Ovary (tissue), 9 donors: ENCODE results near the gene TRIP13. TPM values are rescaled to one million over a fixed set of nuclear protein-coding genes. Genes with fewer than 3 reads are reported as not detected.

Experiments
- DNase-seq, 5 donors: peaks; one replicate each; pipeline ENCODE4 v3.0.0-alpha.2; 2019 to 2020
- H3K27ac ChIP-seq, 2 donors: fragments of 200-600 bp; one replicate each; pipeline versions ENCODE4 v1.5.1 to v1.8.0; 2019 to 2022
- H3K27me3 ChIP-seq: fragments of 200-600 bp; one replicate; pipeline ENCODE4 v1.8.0; 2022
- H3K36me3 ChIP-seq: fragments of 200-600 bp; sonication (generic); one replicate; pipeline ENCODE4 v1.5.1; 2019
- H3K4me1 ChIP-seq: one replicate; pipeline ENCODE4 v1.8.1; 2013; ENCODE audit warnings: mild to moderate bottlenecking, moderate library complexity; ENCODE audit not compliant: insufficient read depth
- H3K4me3 ChIP-seq: fragments of 200-600 bp; sonication (generic); one replicate; pipeline ENCODE4 v1.5.1; 2017
- H3K9me3 ChIP-seq, 2 donors: fragments of 200-600 bp in 1 of 2; sonication (generic) in 1 of 2; one replicate each; pipeline versions ENCODE4 v1.5.1 to v1.8.1; 2013 to 2019; ENCODE audit warnings: mild to moderate bottlenecking in 1 of 2, moderate library complexity in 1 of 2
- EP300 ChIP-seq: sonication (generic); formaldehyde crosslinking; IDR thresholded peaks from one replicate; pipeline ENCODE4 v1.6.1; 2017; ENCODE audit warnings: antibody characterized with exemption
- POLR2A ChIP-seq: fragments of 450-650 bp; IDR thresholded peaks from one replicate; pipeline ENCODE4 v1.6.1; 2017; ENCODE audit warnings: antibody characterized with exemption, mild to moderate bottlenecking, moderate library complexity
- WGBS, 3 donors: extraction: QIAGEN DNeasy Blood & Tissue Kit in 1 of 3; methylation state at CpG; one replicate each; pipeline versions ENCODE4 v1.1.5 to v1.1.7; 2013 to 2017; 5-methylcytosine and 5-hydroxymethylcytosine counted together
- intact Hi-C, 4 donors: fragments of 100-400 bp; cut with DNase I; formaldehyde crosslinking; loops; one replicate each; pipeline versions ENCODE4 v1.11.0 to v1.15.1; 2022 to 2023
- polyA plus RNA-seq, 2 donors: library from polyadenylated mRNA; stranded (reverse); fragments of 200-250 nt in 1 of 2; fragments of 350-450 nt in 1 of 2; fragmentation: Illumina TruSeq in 1 of 2; extraction: RNeasy Lipid Tissue Mini Kit (QIAGEN cat#74804) in 1 of 2; gene quantifications; one replicate each; pipeline ENCODE4 v1.2.3, GENCODE V29; 2013 to 2014
- total RNA-seq, 7 donors: library from RNA; depleted of rRNA in 2 of 7; stranded (reverse); fragments of >200 nt in 2 of 7; fragmentation: NEBNext Ultra II Directional in 3 of 7; extraction: Animal tissue kit (Norgen Biotek cat#: 25700) in 3 of 7; gene quantifications; one replicate each; pipeline versions ENCODE4 v1.1.0 to v1.2.4, GENCODE V29; 2016 to 2023
- TF ChIP-seq, protein P1 (sequence below), 3 donors: fragments of 450-650 bp in 2 of 3; fragments of 200-600 bp in 1 of 3; IDR thresholded peaks; one replicate each; pipeline versions ENCODE4 v1.5.1 to v1.8.0; 2016 to 2022; ENCODE audit warnings: antibody characterized with exemption in 3 of 3, mild to moderate bottlenecking in 1 of 3
- donor health status: DM: no; HTN: no; CAD: no; lungs with moderate emphysema.
- donor health status: DM: no; HTN: no; CAD: no.
- donor health status: Bipolar disorder and iron deficiency.
- donor health status: DM: yes; HTN: yes; CAD: no.
- donor health status: DM: no; HTN: no; CAD: no.
- donor health status: DM: yes; HTN: yes; CAD: no.

TRIP13 gene
- total and polyA plus RNA-seq, 9 donors = 1.3 to 3.9 (median 2.0) TPM

DNA sequence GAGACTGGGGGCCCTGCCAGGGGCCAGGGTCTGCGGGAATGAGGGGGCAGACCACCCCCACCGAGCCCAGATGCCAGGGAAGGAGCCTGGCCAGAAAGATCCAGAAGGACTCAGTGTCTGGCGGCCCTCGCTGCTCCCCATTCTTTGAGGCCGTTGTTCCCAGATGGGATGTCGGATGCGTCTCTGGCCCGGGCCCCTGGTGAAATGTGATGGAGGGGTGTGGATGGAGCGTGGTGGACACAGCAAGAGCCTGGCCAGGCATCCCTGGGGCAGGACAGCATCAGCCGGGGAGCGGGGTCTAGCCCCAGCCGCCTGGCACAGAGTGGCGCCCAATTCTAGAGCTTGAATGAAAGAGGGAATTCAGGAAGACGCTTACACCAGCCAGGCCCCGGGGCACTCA is 69.7 kb downstream of the TRIP13 start:
- no peaks in the 10 kb centered on the region for H3K9me3 ChIP-seq
- no peaks in the 10 kb centered on the region for H3K27me3 ChIP-seq
- no peak overlapping the region for H3K4me3 ChIP-seq
- peaks cover 16% of the 10 kb centered on the region for H3K4me1 ChIP-seq
- WGBS, 3 donors = 93 to 96% (median 93%) methylated on average over 15 of the region's 15 CpGs
- intact Hi-C loops = no loop called here
- DNase-seq = no peak
- H3K27ac ChIP-seq = no peak overlapping the region
- H3K36me3 ChIP-seq = no peaks in the 10 kb centered on the region
- TF ChIP-seq POLR2A = no peak
- TF ChIP-seq EP300 = no peak
- TF ChIP-seq, protein P1, sequence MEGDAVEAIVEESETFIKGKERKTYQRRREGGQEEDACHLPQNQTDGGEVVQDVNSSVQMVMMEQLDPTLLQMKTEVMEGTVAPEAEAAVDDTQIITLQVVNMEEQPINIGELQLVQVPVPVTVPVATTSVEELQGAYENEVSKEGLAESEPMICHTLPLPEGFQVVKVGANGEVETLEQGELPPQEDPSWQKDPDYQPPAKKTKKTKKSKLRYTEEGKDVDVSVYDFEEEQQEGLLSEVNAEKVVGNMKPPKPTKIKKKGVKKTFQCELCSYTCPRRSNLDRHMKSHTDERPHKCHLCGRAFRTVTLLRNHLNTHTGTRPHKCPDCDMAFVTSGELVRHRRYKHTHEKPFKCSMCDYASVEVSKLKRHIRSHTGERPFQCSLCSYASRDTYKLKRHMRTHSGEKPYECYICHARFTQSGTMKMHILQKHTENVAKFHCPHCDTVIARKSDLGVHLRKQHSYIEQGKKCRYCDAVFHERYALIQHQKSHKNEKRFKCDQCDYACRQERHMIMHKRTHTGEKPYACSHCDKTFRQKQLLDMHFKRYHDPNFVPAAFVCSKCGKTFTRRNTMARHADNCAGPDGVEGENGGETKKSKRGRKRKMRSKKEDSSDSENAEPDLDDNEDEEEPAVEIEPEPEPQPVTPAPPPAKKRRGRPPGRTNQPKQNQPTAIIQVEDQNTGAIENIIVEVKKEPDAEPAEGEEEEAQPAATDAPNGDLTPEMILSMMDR (IDR thresholded peaks at IDR 0.05) = no peak

DNA sequence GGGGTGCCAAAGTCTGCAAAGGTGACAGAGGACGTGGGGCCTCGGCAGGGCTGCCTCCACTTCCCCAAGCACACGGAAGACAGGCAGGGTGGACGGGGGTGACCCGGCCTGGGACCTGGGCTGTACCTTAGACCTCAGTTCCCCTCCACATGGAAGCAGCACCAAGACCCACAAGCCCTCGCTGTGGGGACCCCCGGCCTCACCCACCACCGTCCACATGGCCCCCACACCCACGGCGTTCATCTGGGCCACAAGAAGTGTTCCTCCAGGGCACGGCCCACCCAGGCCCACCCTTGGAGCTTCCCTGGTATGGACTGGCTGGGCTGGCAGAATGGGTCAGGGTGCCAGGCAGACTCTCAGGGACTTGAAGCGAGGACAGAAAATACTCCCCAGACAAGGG is 70.1 kb downstream of the TRIP13 start:
- Histone ChIP-seq H3K4me1 (peaks cover 12% of the 10 kb centered on the region), H3K9me3 (no peaks in the 10 kb centered on the region), H3K27me3 (no peaks in the 10 kb centered on the region), H3K4me3 (no peak overlapping the region), H3K36me3 (no peaks in the 10 kb centered on the region), H3K27ac (no peak overlapping the region)
- TF ChIP-seq, protein P1 (IDR thresholded peaks at IDR 0.05) = no peak
- TF ChIP-seq POLR2A (no peak), EP300 (no peak)
- intact Hi-C loops = no loop called here
- DNase-seq = no peak
- 90 to 95% (median 92%) methylated on average over 12 of the region's 12 CpGs for WGBS, 3 donors

DNA sequence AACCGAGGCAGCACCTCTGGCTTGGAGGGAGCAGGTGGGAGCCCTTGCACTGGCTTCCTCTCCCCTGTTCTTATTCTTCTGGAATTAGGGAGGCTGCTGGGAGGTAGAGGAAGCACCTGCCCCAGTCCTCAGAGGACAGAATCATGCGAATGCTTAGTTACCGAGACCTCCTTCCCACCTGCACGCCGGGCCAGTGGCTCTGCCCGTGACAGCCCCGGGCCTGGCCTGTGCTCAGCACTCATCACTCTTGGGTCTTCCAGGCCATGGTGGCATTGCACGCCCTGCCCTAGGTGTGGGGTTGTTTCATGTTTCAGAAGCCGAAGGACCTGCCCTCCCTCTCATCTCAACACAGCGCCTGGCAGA is 70.6 kb downstream of the TRIP13 start:
- no peaks in the 10 kb centered on the region for H3K9me3 ChIP-seq
- WGBS, 3 donors = 61 to 74% (median 64%) methylated on average over 10 of the region's 10 CpGs
- no peak overlapping the region for H3K27ac ChIP-seq
- intact Hi-C loops = no loop called here
- TF ChIP-seq EP300 (no peak), POLR2A (no peak)
- TF ChIP-seq, protein P1 (IDR thresholded peaks at IDR 0.05) = no peak
- peaks cover 12% of the 10 kb centered on the region for H3K4me1 ChIP-seq
- H3K36me3 ChIP-seq = no peaks in the 10 kb centered on the region
- H3K27me3 ChIP-seq = no peaks in the 10 kb centered on the region
- H3K4me3 ChIP-seq = no peak overlapping the region
- DNase-seq = no peak

DNA sequence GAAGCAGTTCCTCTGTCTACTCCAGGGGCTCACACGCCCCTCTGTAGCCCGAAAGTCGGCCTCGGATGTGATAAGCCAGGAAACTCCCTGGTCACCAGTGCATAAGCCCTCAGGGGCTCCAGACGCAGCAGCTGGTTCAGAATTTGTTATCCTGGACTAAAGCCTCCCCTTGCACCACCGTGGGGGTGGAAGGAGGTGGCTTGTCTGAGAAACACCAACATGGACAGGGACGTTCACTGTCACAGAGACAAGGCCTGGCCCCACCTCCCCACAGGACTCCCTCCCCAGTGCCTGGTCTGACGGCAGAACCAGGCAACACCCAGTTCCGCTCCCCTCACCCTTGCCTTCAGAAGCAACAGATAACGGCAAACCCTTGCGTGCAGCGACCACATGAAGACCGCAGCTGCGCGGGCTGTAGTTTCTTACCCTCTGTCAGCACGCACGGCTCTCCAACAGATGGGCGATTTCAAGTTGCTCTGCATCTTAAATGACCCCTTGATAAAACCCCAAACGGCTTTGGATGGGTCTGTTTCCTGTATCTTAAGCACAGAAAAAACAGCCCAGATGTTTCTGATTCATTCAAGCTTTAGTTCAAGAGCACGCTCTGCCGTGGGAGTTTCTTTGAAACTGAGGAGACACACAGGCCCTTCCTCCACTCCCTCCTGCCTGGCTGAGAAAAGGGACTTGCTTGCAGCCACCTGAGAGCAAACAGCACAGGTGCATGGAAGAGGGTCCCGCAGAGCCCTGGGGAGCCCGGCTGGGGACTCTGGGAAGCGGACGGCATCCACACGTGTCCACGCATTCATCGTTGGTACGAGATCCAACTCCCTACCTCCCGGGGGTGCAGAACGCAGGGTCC is 71.2 kb downstream of the TRIP13 start:
- no peak for DNase-seq
- Histone ChIP-seq H3K27ac (no peak overlapping the region), H3K4me1 (peaks cover 12% of the 10 kb centered on the region), H3K27me3 (no peaks in the 10 kb centered on the region), H3K9me3 (no peaks in the 10 kb centered on the region), H3K36me3 (no peaks in the 10 kb centered on the region), H3K4me3 (no peak overlapping the region)
- intact Hi-C loops = no loop called here
- 9 to 21% (median 13%) methylated on average over 23 to 31 of the region's 31 CpGs for WGBS, 3 donors
- TF ChIP-seq EP300 = no peak
- TF ChIP-seq, protein P1 (IDR thresholded peaks at IDR 0.05) = no peak
